ENCODE measurements around the gene LAMB4.

The LAMB4 gene

GRCh38 chr7:108086962-108087361 is 43.2 kb downstream of the LAMB4 start:
- in situ Hi-C loops (cut with MboI; ENCODE audit: low sequenced_read_pairs): no loop called here

- in situ Hi-C loops (cut with MboI; ENCODE audit: low sequenced_read_pairs): no loop called here
These were observed 43.6 kb downstream of the LAMB4 start for GRCh38 chr7:108086546-108086945.

GRCh38 chr7:108083980-108084379 is 46.2 kb downstream of the LAMB4 start:
- in situ Hi-C loops (cut with MboI; ENCODE audit: low sequenced_read_pairs): no loop called here

- in situ Hi-C loops (cut with MboI; ENCODE audit: low sequenced_read_pairs): no loop called here
These were observed 50.2 kb downstream of the LAMB4 start for GRCh38 chr7:108079648-108080591.

GRCh38 chr7:108079276-108079647 is 50.9 kb downstream of the LAMB4 start:
- in situ Hi-C loops (cut with MboI; ENCODE audit: low sequenced_read_pairs): no loop called here

GRCh38 chr7:108078691-108079090 is 51.5 kb downstream of the LAMB4 start:
- in situ Hi-C loops (cut with MboI; ENCODE audit: low sequenced_read_pairs): no loop called here

GRCh38 chr7:108078211-108078673 is 51.9 kb downstream of the LAMB4 start:
- in situ Hi-C loops (cut with MboI; ENCODE audit: low sequenced_read_pairs): no loop called here

GRCh38 chr7:108077709-108078108 is 52.5 kb downstream of the LAMB4 start:
- in situ Hi-C loops (cut with MboI; ENCODE audit: low sequenced_read_pairs): no loop called here

- in situ Hi-C loops (cut with MboI; ENCODE audit: low sequenced_read_pairs): no loop called here
These were observed 54.0 kb downstream of the LAMB4 start for GRCh38 chr7:108076156-108076555.

GRCh38 chr7:108073305-108074070 is 56.7 kb downstream of the LAMB4 start:
- in situ Hi-C loops (cut with MboI; ENCODE audit: low sequenced_read_pairs): no loop called here

- in situ Hi-C loops (cut with MboI; ENCODE audit: low sequenced_read_pairs): no loop called here
These were observed 57.4 kb downstream of the LAMB4 start for GRCh38 chr7:108072739-108073138.

GRCh38 chr7:108072116-108072515 is 58.0 kb downstream of the LAMB4 start:
- in situ Hi-C loops (cut with MboI; ENCODE audit: low sequenced_read_pairs): no loop called here

- in situ Hi-C loops (cut with MboI; ENCODE audit: low sequenced_read_pairs): no loop called here
These were observed 58.6 kb downstream of the LAMB4 start for GRCh38 chr7:108071551-108071950.

GRCh38 chr7:108069646-108070045 is 60.5 kb downstream of the LAMB4 start:
- in situ Hi-C loops (cut with MboI; ENCODE audit: low sequenced_read_pairs): no loop called here

- in situ Hi-C loops (cut with MboI; ENCODE audit: low sequenced_read_pairs): no loop called here
These were observed 62.3 kb downstream of the LAMB4 start for GRCh38 chr7:108067844-108068243.

GRCh38 chr7:108066486-108066885 is 63.7 kb downstream of the LAMB4 start:
- in situ Hi-C loops (cut with MboI; ENCODE audit: low sequenced_read_pairs): no loop called here

GRCh38 chr7:108063520-108063933 is 66.6 kb downstream of the LAMB4 start:
- in situ Hi-C loops (cut with MboI; ENCODE audit: low sequenced_read_pairs): no loop called here

- in situ Hi-C loops (cut with MboI; ENCODE audit: low sequenced_read_pairs): no loop called here
These were observed 67.7 kb downstream of the LAMB4 start for GRCh38 chr7:108062250-108063014.

- in situ Hi-C loops (cut with MboI; ENCODE audit: low sequenced_read_pairs): no loop called here
These were observed 70.6 kb downstream of the LAMB4 start for GRCh38 chr7:108059526-108059925.

- in situ Hi-C loops (cut with MboI; ENCODE audit: low sequenced_read_pairs): no loop called here
These were observed 72.1 kb downstream of the LAMB4 start for GRCh38 chr7:108057951-108058481.

- in situ Hi-C loops (cut with MboI; ENCODE audit: low sequenced_read_pairs): no loop called here
These were observed 74.5 kb downstream of the LAMB4 start for GRCh38 chr7:108055611-108056021.
